CD14-positive monocyte (primary cell): ENCODE results near the gene UBE2J1. TPM values are rescaled to one million over a fixed set of nuclear protein-coding genes. Genes with fewer than 3 reads are reported as not detected.

Source experiments
- DNase-seq, 3 donors: peaks; one replicate each; pipeline ENCODE4 v3.0.0-alpha.2; 2011 to 2022
- H2AFZ ChIP-seq: 2 replicates; pipeline ENCODE4 v1.6.0; 2012; ENCODE audit warnings: mild to moderate bottlenecking, low read depth, low read length, inconsistent platforms; ENCODE audit not compliant: insufficient read depth, poor library complexity, severe bottlenecking
- H3K27ac ChIP-seq, 2 donors: 1 replicate in 1 of 2; 2 replicates in 1 of 2; pipeline ENCODE4 v1.5.1; 2012 to 2013; ENCODE audit warnings: low read length in 2 of 2, control low read depth in 1 of 2, inconsistent platforms in 1 of 2, low read depth in 1 of 2, mild to moderate bottlenecking in 1 of 2
- H3K27me3 ChIP-seq, 2 donors: one replicate each; pipeline versions ENCODE4 v1.6.0 to v1.6.1; 2011 to 2013; ENCODE audit warnings: low read length in 2 of 2; ENCODE audit not compliant: control insufficient read depth in 2 of 2, insufficient read depth in 2 of 2
- H3K36me3 ChIP-seq, 2 donors: replicated peaks in 1 of 2; 1 replicate in 1 of 2; 2 replicates in 1 of 2; pipeline versions ENCODE4 v1.5.1 to v1.6.1; 2012 to 2013; ENCODE audit warnings: low read length in 2 of 2, control low read depth in 1 of 2, inconsistent platforms in 1 of 2, mild to moderate bottlenecking in 1 of 2; ENCODE audit not compliant: insufficient read depth in 2 of 2, control insufficient read depth in 1 of 2
- H3K4me1 ChIP-seq, 2 donors: 1 replicate in 1 of 2; 2 replicates in 1 of 2; pipeline versions ENCODE4 v1.5.1 to v1.6.1; 2012 to 2013; ENCODE audit warnings: low read length in 2 of 2, control low read depth in 1 of 2, inconsistent platforms in 1 of 2, mild to moderate bottlenecking in 1 of 2, moderate library complexity in 1 of 2; ENCODE audit not compliant: insufficient read depth in 2 of 2, control insufficient read depth in 1 of 2
- H3K4me2 ChIP-seq: replicated peaks from 2 replicates; pipeline ENCODE3; 2012; ENCODE audit warnings: low read length, moderate library complexity, mild to moderate bottlenecking; ENCODE audit not compliant: poor library complexity, severe bottlenecking; ENCODE audit errors: extremely low read depth
- H3K4me3 ChIP-seq, 3 experiments: fragments of 200-600 bp in 1 of 3; sonication (generic) in 1 of 3; replicated peaks in 1 of 3; 1 replicate in 2 of 3; 2 replicates in 1 of 3; pipeline ENCODE4 v1.5.1; 2011 to 2013; ENCODE audit warnings: low read length in 3 of 3, mild to moderate bottlenecking in 3 of 3, control low read depth in 2 of 3, low read depth in 2 of 3, inconsistent platforms in 1 of 3, moderate library complexity in 1 of 3
- H3K79me2 ChIP-seq: 2 replicates; pipeline ENCODE4 v1.6.0; 2012; ENCODE audit warnings: mild to moderate bottlenecking, control low read depth, inconsistent platforms, low read length, moderate library complexity; ENCODE audit not compliant: insufficient read depth
- H3K9ac ChIP-seq: 2 replicates; pipeline ENCODE4 v1.6.0; 2017; ENCODE audit warnings: low read length, mild to moderate bottlenecking; ENCODE audit not compliant: insufficient read depth, poor library complexity, severe bottlenecking
- H3K9me3 ChIP-seq, 2 donors: replicated peaks in 1 of 2; 1 replicate in 1 of 2; 2 replicates in 1 of 2; pipeline versions ENCODE4 v1.5.1 to v1.6.1; 2012 to 2013; ENCODE audit warnings: low read length in 2 of 2, control low read depth in 1 of 2; ENCODE audit not compliant: control insufficient read depth in 1 of 2, insufficient read depth in 1 of 2
- H4K20me1 ChIP-seq: 2 replicates; pipeline ENCODE4 v1.6.0; 2012; ENCODE audit warnings: mild to moderate bottlenecking, low read length, control low read depth, moderate library complexity; ENCODE audit not compliant: insufficient read depth
- H3K27ac Mint-ChIP-seq, 7 donors: one replicate each; pipeline ENCODE4 v1.8.0; 2020; ENCODE audit warnings: mild to moderate bottlenecking in 7 of 7, mixed read lengths in 7 of 7, moderate library complexity in 6 of 7, inconsistent platforms in 2 of 7
- H3K27me3 Mint-ChIP-seq, 3 donors: one replicate each; pipeline ENCODE4 v1.8.0; 2021 to 2022; ENCODE audit warnings: low read depth in 3 of 3, mild to moderate bottlenecking in 3 of 3, mixed read lengths in 3 of 3, moderate library complexity in 3 of 3, inconsistent platforms in 1 of 3
- H3K36me3 Mint-ChIP-seq, 2 donors: one replicate each; pipeline ENCODE4 v1.8.0; 2020; ENCODE audit warnings: mixed read lengths in 2 of 2, inconsistent platforms in 1 of 2, mild to moderate bottlenecking in 1 of 2
- H3K4me1 Mint-ChIP-seq: one replicate; pipeline ENCODE4 v1.8.0; 2020; ENCODE audit warnings: mild to moderate bottlenecking, mixed read lengths
- H3K4me3 Mint-ChIP-seq, 2 donors: one replicate each; pipeline ENCODE4 v1.8.0; 2020; ENCODE audit warnings: mild to moderate bottlenecking in 2 of 2, mixed read lengths in 2 of 2, moderate library complexity in 1 of 2
- H3K9me3 Mint-ChIP-seq, 7 donors: one replicate each; pipeline ENCODE4 v1.8.0; 2020 to 2022; ENCODE audit warnings: mixed read lengths in 7 of 7, mild to moderate bottlenecking in 6 of 7, moderate library complexity in 6 of 7, inconsistent platforms in 2 of 7
- CTCF ChIP-seq: fragments of 200-600 bp; IDR thresholded peaks from one replicate; pipeline ENCODE4 v1.8.0; 2022; ENCODE audit warnings: antibody characterized with exemption, mild to moderate bottlenecking
- WGBS: methylation state at CpG from one replicate; pipeline ENCODE4 v1.1.5; 2013; ENCODE audit warnings: missing lambda C conversion rate; ENCODE audit not compliant: insufficient coverage; 5-methylcytosine and 5-hydroxymethylcytosine counted together
- intact Hi-C, 2 donors: fragments of 100-400 bp; cut with micrococcal nuclease; formaldehyde crosslinking; loops; one replicate each; pipeline versions ENCODE4 v1.15.0 to v1.15.1; 2023
- polyA plus RNA-seq, 3 donors: library from polyadenylated mRNA; depleted of rRNA in 1 of 3; unstranded in 2 of 3; stranded (reverse) in 1 of 3; fragments of 300-500 nt in 2 of 3; fragments of >200 nt in 1 of 3; fragmentation: Illumina TruSeq in 2 of 3; gene quantifications; 1 replicate in 2 of 3; 2 replicates in 1 of 3; pipeline ENCODE4 v1.2.3, GENCODE V29; 2012 to 2021

Gene UBE2J1
- polyA plus RNA-seq, 3 donors = 44.8 to 80.5 (median 66.1) TPM

- no peaks in the 10 kb centered on the region for H3K27me3 ChIP-seq
- no peaks in the 10 kb centered on the region for H3K36me3 ChIP-seq
- no peaks in the 10 kb centered on the region for H3K9me3 ChIP-seq
- H3K4me1 ChIP-seq = peaks cover 0 to 6% of the 10 kb centered on the region in 2 donors
- H3K27ac ChIP-seq = no peak overlapping the region
- peaks cover 0 to 3% (median 0%) of the 10 kb centered on the region in 7 donors for H3K9me3 Mint-ChIP-seq
- H3K4me3 Mint-ChIP-seq = no peak overlapping the region
- no peak overlapping the region for H3K4me3 ChIP-seq
- intact Hi-C loops = no loop called here
- H3K4me2 ChIP-seq = no peak overlapping the region
- no peaks in the 10 kb centered on the region for H4K20me1 ChIP-seq
- no peak for TF ChIP-seq CTCF
- no peak overlapping the region for H3K27ac Mint-ChIP-seq
- WGBS = no CpG with 5 or more reads among the region's 3 CpGs
- H3K79me2 ChIP-seq = no peaks in the 10 kb centered on the region
- no peak overlapping the region for H3K9ac ChIP-seq
- H3K27me3 Mint-ChIP-seq = peaks cover 0 to 4% (median 1%) of the 10 kb centered on the region in 3 donors
- H2AFZ ChIP-seq = no peak overlapping the region
- no peak for DNase-seq
- H3K36me3 Mint-ChIP-seq = no peaks in the 10 kb centered on the region
- H3K4me1 Mint-ChIP-seq = peaks cover 10% of the 10 kb centered on the region
These were observed 68.4 kb downstream of the UBE2J1 start for GRCh38 chr6:89284081-89284480.

GRCh38 chr6:89282749-89283148, 69.8 kb downstream of the UBE2J1 start:
- Histone ChIP-seq H3K27ac (no peak overlapping the region), H3K27me3 (no peaks in the 10 kb centered on the region), H3K4me1 (peaks cover 0 to 6% of the 10 kb centered on the region in 2 donors), H2AFZ (no peak overlapping the region), H3K9me3 (no peaks in the 10 kb centered on the region), H3K4me3 (no peak overlapping the region), H4K20me1 (no peaks in the 10 kb centered on the region), H3K4me2 (no peak overlapping the region), H3K36me3 (no peaks in the 10 kb centered on the region), H3K9ac (no peak overlapping the region), H3K79me2 (no peaks in the 10 kb centered on the region)
- no peak for DNase-seq
- H3K36me3 Mint-ChIP-seq = no peaks in the 10 kb centered on the region
- 97% methylated on average over 5 of the region's 9 CpGs for WGBS
- H3K9me3 Mint-ChIP-seq = peaks cover 0 to 3% (median 0%) of the 10 kb centered on the region in 7 donors
- H3K4me3 Mint-ChIP-seq = no peak overlapping the region
- no peak overlapping the region for H3K27ac Mint-ChIP-seq
- no peak for TF ChIP-seq CTCF
- peaks cover 0 to 4% (median 0%) of the 10 kb centered on the region in 3 donors for H3K27me3 Mint-ChIP-seq
- peaks cover 10% of the 10 kb centered on the region for H3K4me1 Mint-ChIP-seq
- intact Hi-C loops = no loop called here
